Activated CD4-positive, alpha-beta T cell treated with anti-CD3 and anti-CD28 coated beads, Interleukin-10, Interleukin-2, amounts not matched to agents 100 ng/mL and 50 ng/mL, durations not matched to agents 16 hours and 8 hours (primary cell): ENCODE measurements around the gene ERLEC1.
"Not testable (repeated sequence)": the region's sequence is repeated elsewhere in the genome, so short reads cannot be mapped to it uniquely, and the experiment has no call there.

Experiments
- DNase-seq: peaks from one replicate; pipeline ENCODE4 v3.0.0-alpha.2; 2020

The ERLEC1 gene

GRCh38 chr2:53842891-53843290 lies 56.0 kb downstream of the ERLEC1 start:
- no peak for DNase-seq

- DNase-seq, result no peak
Measured at GRCh38 chr2:53843595-53843994, 56.8 kb downstream of the ERLEC1 start.

GRCh38 chr2:53848062-53848461 lies 61.2 kb downstream of the ERLEC1 start:
- no peak for DNase-seq

GRCh38 chr2:53851052-53851757 lies 64.4 kb downstream of the ERLEC1 start:
- not testable (repeated sequence) for DNase-seq

- no peak for DNase-seq
Measured at GRCh38 chr2:53852532-53852931, 65.7 kb downstream of the ERLEC1 start.

- DNase-seq, result peak; percentile 27
Measured at GRCh38 chr2:53854678-53855077, 67.8 kb downstream of the ERLEC1 start.

GRCh38 chr2:53856272-53856671 lies 69.4 kb downstream of the ERLEC1 start:
- no peak for DNase-seq

GRCh38 chr2:53859206-53860181 lies 72.7 kb downstream of the ERLEC1 start, which contains the start of gene GPR75:
Gene GPR75 (minus strand): TSS chr2:53859967. CDS start chr2:53854756, 5,211 bp downstream.
- DNase-seq, result no peak

- DNase-seq, result no peak
Measured at GRCh38 chr2:53861824-53862223, 75.0 kb downstream of the ERLEC1 start.

GRCh38 chr2:53863538-53864227 lies 76.8 kb downstream of the ERLEC1 start:
- DNase-seq, result no peak

GRCh38 chr2:53865264-53865663 lies 78.4 kb downstream of the ERLEC1 start:
- no peak for DNase-seq

- DNase-seq, result no peak
Measured at GRCh38 chr2:53865962-53866361, 79.1 kb downstream of the ERLEC1 start.

- no peak for DNase-seq
Measured at GRCh38 chr2:53867169-53867568, 80.3 kb downstream of the ERLEC1 start.

GRCh38 chr2:53867773-53868172 lies 80.9 kb downstream of the ERLEC1 start:
- DNase-seq, result no peak
